A549 treated with CpdA at 1 μM for 4 hours (cell line): Measurements from ENCODE around the gene EFR3B. TPM values are rescaled to one million over a fixed set of nuclear protein-coding genes. Genes with fewer than 3 reads are reported as not detected.

Experiments
- total RNA-seq: library from RNA; stranded (reverse); fragments of 200-300 nt; extraction: Qiagen RNA extraction; gene quantifications from 5 replicates; pipeline ENCODE4 v1.2.3, GENCODE V29; 2022; ENCODE audit warnings: low read depth

The EFR3B gene
- total RNA-seq = 13.5 to 17.6 TPM (median 14.6 TPM) in 5 replicates

GRCh38 chr2:25041928-25042320 lies at the start of gene EFR3B:
Gene EFR3B, plus strand, starts transcription at chr2:25042076. Its CDS starts 237 bp downstream, at chr2:25042313.

DNA sequence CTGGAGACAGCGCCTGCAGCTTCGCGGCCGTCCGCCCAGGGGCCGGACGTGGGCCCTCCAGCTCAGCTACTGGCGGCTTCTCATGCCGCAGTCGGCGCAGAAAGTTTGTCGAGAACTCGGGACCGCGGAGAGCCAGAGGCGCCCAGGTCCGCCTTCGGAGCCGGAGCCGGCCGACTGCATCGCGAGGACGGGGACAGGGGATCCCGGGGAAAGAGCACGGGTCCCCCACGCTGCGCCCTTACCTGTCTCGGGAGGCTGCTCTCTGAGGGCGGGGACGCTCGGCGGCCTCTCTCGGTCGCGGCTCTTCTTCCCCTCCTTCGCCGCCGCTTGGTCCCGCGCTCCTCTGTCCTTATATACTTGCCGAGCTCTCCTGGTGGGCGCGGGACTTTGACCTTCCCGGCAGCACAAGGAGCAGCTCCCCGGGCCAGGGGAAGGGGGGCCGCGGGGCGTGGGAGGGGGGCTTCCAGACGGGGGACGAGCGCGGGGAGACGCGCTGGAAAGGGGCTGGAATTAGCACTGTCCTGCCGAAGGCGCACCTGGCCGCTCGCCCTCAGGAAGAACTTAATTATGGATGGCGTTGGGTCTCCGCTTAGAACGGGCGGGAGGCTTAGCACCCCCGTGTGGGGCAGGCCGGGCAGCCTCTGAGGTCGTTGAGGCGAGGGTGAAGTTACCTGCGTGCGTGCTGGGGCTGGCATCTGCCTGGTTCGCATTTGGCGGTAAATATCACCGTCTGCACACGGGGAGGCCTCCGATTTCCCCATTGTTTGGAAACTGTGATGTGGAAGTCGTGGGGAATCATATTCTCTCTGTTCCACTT lies 126.6 kb downstream of the EFR3B start, which contains the start of gene POMC:
POMC (minus strand) TSS at position 325 of the 817 bp plus-strand sequence. CDS start 3,808 bp downstream, outside the sequence.

Other genes with a start within 250 kb of the EFR3B start
- 49.3 to 65.1 TPM (median 60.3 TPM) in 5 replicates for gene PTRHD1, start 248.7 kb upstream of the EFR3B start, total RNA-seq
- gene CENPO, start 248.7 kb upstream of the EFR3B start, total RNA-seq = 43.1 to 51.6 TPM (median 44.1 TPM) in 5 replicates
- 72.5 to 81.7 TPM (median 75.8 TPM) in 5 replicates for gene ADCY3, start 121.8 kb upstream of the EFR3B start, total RNA-seq
- gene DNAJC27, start 70.1 kb upstream of the EFR3B start, total RNA-seq = 1.7 to 2.4 TPM (median 2.3 TPM) in 5 replicates
- gene POMC, start 126.5 kb downstream of the EFR3B start, total RNA-seq = not detected in 5 replicates